Measurements from ENCODE around the gene NHLRC4. TPM values are rescaled to one million over a fixed set of nuclear protein-coding genes. Genes with fewer than 3 reads are reported as not detected.
A peak's percentile ranks its signal among the peaks of the same experiment; 100 is the strongest.

The NHLRC4 gene
- total and polyA plus RNA-seq, 2 of the 13 experiments (the other 11 are each of a cell fraction or from before 2014, with no cell fraction given) = 0.40 to 0.59 TPM

DNA sequence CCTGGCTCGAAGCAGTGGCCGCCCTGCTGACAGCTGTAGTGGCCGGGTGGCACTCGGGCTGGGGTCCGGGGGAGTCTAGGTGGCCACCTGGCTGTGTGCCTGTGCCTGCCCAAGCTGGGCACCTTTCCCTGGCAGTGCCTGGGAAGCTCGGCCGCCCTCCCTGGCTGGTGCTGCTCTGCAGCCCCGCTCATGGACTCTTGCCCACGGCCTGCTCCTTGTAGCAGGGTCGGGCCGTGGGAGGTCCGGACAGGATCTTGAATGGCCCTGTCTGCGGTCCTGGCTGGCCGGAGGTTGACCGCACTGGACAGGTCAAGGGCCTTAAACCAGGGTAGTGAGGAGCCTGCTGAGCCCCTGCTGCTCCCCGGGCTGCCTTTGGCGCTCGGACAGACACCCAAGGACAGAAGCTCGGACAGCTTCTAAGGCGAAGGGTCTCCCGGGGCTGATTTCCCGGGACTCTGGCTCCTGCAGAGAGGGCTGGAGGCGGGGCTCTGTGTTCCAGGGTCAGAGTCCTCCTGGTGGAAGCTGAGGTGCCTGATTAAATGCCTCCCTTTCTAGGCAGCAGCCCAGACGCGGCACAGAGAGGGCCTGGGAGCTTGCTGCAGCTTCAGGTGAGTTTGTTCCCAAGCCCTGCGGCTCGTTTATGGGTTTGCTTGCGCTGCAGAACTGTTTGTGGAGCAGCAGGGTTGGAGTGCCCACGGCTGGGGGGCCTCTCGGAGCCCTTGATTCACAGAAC is 33.2 kb upstream of the NHLRC4 start (continued):
- TF ChIP-seq HDAC1 (CRISPR knock-in tag; IDR thresholded peaks at IDR 0.05) (peak; percentile 77), HCFC1 (IDR thresholded peaks at IDR 0.05; ENCODE audit: low read depth, low read length) (no peak), GABPB1 (CRISPR knock-in tag; IDR thresholded peaks at IDR 0.05) (peak; percentile 51; the same call in 1 of the 2 replicates), CC2D1A (CRISPR knock-in tag; IDR thresholded peaks at IDR 0.05) (no peak), MIXL1 (CRISPR knock-in tag; IDR thresholded peaks at IDR 0.05) (peak; percentile 55; the same call in 1 of the 2 replicates), KDM6A (CRISPR knock-in tag; IDR thresholded peaks at IDR 0.05; ENCODE audit: low read depth) (0 out of 2 replicates have a peak, but pooled peaks have one; percentile 37), ZBTB1 (CRISPR knock-in tag; IDR thresholded peaks at IDR 0.05; ENCODE audit: borderline replicate concordance) (no peak)
- TF ChIP-seq, protein P1, sequence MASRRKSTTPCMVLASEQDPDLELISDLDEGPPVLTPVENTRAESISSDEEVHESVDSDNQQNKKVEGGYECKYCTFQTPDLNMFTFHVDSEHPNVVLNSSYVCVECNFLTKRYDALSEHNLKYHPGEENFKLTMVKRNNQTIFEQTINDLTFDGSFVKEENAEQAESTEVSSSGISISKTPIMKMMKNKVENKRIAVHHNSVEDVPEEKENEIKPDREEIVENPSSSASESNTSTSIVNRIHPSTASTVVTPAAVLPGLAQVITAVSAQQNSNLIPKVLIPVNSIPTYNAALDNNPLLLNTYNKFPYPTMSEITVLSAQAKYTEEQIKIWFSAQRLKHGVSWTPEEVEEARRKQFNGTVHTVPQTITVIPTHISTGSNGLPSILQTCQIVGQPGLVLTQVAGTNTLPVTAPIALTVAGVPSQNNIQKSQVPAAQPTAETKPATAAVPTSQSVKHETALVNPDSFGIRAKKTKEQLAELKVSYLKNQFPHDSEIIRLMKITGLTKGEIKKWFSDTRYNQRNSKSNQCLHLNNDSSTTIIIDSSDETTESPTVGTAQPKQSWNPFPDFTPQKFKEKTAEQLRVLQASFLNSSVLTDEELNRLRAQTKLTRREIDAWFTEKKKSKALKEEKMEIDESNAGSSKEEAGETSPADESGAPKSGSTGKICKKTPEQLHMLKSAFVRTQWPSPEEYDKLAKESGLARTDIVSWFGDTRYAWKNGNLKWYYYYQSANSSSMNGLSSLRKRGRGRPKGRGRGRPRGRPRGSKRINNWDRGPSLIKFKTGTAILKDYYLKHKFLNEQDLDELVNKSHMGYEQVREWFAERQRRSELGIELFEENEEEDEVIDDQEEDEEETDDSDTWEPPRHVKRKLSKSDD (CRISPR knock-in tag; IDR thresholded peaks at IDR 0.05; ENCODE audit: low read depth) = no peak
- TF ChIP-seq, protein P2, sequence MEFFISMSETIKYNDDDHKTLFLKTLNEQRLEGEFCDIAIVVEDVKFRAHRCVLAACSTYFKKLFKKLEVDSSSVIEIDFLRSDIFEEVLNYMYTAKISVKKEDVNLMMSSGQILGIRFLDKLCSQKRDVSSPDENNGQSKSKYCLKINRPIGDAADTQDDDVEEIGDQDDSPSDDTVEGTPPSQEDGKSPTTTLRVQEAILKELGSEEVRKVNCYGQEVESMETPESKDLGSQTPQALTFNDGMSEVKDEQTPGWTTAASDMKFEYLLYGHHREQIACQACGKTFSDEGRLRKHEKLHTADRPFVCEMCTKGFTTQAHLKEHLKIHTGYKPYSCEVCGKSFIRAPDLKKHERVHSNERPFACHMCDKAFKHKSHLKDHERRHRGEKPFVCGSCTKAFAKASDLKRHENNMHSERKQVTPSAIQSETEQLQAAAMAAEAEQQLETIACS (CRISPR knock-in tag; IDR thresholded peaks at IDR 0.05) = no peak
- TF ChIP-seq, protein P3, sequence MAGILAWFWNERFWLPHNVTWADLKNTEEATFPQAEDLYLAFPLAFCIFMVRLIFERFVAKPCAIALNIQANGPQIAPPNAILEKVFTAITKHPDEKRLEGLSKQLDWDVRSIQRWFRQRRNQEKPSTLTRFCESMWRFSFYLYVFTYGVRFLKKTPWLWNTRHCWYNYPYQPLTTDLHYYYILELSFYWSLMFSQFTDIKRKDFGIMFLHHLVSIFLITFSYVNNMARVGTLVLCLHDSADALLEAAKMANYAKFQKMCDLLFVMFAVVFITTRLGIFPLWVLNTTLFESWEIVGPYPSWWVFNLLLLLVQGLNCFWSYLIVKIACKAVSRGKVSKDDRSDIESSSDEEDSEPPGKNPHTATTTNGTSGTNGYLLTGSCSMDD (CRISPR knock-in tag; IDR thresholded peaks at IDR 0.05) = no peak
- TF ChIP-seq, protein P4, sequence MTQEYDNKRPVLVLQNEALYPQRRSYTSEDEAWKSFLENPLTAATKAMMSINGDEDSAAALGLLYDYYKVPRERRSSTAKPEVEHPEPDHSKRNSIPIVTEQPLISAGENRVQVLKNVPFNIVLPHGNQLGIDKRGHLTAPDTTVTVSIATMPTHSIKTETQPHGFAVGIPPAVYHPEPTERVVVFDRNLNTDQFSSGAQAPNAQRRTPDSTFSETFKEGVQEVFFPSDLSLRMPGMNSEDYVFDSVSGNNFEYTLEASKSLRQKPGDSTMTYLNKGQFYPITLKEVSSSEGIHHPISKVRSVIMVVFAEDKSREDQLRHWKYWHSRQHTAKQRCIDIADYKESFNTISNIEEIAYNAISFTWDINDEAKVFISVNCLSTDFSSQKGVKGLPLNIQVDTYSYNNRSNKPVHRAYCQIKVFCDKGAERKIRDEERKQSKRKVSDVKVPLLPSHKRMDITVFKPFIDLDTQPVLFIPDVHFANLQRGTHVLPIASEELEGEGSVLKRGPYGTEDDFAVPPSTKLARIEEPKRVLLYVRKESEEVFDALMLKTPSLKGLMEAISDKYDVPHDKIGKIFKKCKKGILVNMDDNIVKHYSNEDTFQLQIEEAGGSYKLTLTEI (CRISPR knock-in tag; conservative IDR thresholded peaks at IDR 0.05) = no peak
- TF ChIP-seq, protein P5, sequence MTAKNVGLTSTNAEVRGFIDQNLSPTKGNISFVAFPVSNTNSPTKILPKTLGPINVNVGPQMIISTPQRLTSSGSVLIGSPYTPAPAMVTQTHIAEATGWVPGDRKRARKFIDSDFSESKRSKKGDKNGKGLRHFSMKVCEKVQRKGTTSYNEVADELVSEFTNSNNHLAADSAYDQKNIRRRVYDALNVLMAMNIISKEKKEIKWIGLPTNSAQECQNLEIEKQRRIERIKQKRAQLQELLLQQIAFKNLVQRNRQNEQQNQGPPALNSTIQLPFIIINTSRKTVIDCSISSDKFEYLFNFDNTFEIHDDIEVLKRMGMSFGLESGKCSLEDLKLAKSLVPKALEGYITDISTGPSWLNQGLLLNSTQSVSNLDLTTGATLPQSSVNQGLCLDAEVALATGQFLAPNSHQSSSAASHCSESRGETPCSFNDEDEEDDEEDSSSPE (CRISPR knock-in tag; IDR thresholded peaks at IDR 0.05) = no peak
- TF ChIP-seq, protein P6, sequence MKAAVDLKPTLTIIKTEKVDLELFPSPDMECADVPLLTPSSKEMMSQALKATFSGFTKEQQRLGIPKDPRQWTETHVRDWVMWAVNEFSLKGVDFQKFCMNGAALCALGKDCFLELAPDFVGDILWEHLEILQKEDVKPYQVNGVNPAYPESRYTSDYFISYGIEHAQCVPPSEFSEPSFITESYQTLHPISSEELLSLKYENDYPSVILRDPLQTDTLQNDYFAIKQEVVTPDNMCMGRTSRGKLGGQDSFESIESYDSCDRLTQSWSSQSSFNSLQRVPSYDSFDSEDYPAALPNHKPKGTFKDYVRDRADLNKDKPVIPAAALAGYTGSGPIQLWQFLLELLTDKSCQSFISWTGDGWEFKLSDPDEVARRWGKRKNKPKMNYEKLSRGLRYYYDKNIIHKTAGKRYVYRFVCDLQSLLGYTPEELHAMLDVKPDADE (CRISPR knock-in tag; IDR thresholded peaks at IDR 0.05) = no peak
- TF ChIP-seq, protein P7, sequence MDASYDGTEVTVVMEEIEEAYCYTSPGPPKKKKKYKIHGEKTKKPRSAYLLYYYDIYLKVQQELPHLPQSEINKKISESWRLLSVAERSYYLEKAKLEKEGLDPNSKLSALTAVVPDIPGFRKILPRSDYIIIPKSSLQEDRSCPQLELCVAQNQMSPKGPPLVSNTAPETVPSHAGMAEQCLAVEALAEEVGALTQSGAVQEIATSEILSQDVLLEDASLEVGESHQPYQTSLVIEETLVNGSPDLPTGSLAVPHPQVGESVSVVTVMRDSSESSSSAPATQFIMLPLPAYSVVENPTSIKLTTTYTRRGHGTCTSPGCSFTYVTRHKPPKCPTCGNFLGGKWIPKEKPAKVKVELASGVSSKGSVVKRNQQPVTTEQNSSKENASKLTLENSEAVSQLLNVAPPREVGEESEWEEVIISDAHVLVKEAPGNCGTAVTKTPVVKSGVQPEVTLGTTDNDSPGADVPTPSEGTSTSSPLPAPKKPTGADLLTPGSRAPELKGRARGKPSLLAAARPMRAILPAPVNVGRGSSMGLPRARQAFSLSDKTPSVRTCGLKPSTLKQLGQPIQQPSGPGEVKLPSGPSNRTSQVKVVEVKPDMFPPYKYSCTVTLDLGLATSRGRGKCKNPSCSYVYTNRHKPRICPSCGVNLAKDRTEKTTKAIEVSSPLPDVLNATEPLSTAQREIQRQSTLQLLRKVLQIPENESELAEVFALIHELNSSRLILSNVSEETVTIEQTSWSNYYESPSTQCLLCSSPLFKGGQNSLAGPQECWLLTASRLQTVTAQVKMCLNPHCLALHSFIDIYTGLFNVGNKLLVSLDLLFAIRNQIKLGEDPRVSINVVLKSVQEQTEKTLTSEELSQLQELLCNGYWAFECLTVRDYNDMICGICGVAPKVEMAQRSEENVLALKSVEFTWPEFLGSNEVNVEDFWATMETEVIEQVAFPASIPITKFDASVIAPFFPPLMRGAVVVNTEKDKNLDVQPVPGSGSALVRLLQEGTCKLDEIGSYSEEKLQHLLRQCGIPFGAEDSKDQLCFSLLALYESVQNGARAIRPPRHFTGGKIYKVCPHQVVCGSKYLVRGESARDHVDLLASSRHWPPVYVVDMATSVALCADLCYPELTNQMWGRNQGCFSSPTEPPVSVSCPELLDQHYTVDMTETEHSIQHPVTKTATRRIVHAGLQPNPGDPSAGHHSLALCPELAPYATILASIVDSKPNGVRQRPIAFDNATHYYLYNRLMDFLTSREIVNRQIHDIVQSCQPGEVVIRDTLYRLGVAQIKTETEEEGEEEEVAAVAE (CRISPR knock-in tag; IDR thresholded peaks at IDR 0.05; ENCODE audit: borderline replicate concordance) = no peak
